ENCODE data around the gene TREH.

Gene TREH

DNA sequence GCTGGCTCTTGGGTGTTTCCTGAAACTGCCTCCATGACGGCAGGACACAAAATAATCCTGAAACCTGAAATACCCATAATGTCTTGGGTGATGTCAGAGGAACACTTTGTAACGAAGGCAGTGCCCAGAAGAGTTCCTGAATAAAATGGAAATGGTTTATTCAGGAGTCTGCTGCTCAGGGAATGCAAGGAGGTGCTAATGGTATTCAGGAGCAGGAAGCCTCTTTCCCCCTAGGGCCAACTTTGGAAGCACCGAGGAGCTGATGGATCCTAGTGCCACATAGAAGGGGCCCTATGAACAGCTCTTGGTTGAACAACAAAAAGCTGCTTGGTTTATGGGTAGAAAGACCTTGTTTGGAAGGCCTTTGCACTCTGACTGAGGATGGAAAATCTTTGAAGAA is 15.5 kb downstream of the TREH start:
- no peak for DNase-seq (ENCODE audit: low spot score)

DNA sequence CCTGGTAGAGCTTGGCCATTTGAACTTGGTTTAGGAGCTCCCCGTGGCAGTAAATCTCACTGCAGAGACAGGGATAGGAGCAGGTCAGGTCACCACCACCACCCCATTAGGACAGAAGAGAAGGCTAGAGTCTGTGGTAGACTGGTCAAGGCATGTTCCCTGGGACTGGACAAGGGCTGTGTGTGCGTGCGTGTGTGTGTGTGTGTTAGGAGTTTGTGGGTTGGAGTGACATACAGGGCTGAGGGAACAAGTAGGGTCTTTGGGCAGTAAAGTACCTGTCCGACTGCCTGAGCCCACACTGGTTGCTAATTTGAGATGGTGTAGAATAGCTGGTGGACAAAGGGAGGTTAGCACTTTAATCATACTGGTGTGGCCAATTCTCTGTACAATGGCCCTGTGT is 16.1 kb downstream of the TREH start:
- DNase-seq (ENCODE audit: low spot score), result no peak

DNA sequence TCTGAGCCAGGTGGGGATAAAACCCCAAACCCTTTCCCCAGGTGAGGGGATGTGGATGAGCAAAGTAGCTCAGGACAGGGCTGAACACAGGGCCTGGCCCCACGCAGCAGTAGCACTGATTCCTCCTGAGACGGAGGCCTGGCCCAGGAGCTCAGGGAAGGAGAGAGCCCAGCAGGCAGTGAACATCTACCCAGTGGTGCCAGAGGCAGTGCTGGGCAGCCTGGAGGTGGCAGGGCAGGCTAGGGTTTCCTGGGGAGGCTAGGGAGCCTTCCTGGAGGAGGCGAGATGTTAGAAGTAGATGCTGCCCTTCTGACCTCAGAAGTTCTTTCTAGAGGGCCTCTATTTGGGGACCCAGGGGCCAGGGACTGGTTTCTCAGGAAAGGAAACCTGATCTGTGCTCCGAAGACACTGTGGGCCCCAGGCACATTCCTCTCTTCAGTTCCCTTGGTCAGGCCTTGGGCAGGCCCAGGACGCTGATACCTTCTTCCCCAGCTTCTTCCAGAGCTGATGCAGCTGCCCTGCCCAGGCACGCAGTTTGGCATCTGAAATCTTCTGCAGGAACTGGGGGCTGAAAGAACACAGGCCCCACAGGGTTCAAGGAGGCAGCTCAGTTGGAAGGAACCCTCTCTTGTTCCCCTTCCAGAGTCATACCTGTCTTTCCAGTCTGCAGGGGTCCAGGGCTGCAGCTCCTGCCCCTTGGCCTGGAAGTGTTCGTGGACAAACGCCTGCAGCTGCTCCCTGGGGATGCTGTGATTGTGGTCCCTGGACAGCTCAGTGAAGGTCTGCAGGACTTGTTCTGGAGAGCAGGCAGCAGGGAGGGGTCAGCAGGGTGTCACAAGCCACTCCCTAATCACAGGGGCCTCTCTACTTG is 16.8 kb downstream of the TREH start:
- DNase-seq (ENCODE audit: low spot score), result no peak

DNA sequence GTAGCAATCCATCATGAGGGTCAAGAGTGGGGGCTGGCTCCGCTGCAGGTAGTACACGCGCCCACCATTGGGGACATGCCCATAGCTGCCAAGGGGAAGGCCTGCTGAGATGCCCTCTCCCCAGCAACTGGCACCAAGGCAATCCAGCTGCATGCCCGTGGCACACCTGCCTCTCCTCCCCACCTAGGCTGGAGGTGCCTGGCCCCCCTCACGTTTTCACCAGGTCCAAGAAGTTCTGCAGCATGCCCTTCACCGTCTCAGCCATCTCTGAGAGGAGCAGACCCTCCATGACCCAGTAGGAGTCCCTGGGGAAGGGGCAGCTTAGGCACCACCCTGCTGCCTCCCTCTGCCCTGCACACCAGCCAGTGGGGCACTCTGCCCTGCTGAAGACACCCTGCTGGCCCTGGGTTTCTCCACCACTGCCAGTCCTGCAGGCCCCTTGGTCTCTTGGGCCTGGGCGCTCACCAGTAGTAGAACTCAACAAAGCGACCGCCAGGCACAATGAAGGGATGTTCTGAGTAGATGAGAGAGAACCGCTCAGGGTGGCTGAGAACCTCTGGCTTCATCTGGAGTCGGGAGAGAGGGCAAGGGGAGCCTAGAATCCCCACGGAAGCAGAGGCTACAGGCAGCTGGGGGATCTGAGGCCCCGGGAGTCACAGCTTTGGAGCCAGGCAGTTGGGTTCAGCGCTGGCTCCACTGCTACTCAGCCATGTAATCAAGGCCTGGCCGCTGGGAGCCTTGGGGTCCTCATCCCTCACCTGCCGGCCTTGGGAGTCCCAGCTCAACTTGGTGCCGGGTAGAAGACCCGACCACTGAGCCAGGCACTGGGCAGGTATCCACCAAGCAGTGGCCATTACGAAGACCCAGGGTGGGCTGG is 17.8 kb downstream of the TREH start:
- DNase-seq (ENCODE audit: low spot score), result no peak

DNA sequence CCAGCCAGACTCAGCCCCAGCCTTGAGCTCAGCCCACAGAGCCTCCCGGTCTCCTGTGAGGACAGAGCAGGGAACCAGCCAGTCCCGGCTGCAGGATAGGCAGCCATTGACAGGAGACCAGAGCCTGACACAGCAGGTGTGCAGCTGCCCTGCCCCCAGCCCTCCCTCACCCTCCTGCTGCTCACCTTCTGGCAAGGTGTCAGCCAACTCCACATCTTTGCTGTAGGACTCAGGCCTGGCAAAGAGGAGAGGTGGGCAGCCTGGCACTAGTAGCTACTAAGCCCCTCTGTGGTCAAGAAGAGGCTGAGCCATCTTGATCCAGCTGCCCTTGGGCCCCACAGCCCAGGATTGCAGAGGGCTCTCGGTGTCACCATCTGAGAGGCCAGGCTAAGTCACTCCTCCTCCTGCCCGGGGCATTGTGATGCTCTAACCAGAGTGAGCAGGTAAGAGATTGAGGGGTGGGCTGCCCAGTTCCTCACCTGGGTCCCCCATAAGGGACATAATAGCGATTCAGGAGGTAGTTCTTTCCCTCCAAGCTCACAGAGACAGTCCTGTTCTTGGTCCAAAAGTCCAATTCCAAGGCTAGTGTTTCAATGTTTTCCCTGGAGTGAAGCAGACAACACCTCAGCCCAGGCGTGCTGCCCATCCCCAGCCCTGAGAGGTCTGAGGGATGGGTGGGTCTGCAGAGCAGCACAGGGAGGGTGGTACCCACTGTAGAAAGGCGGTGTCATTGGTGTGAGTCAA is 18.6 kb downstream of the TREH start:
- DNase-seq (ENCODE audit: low spot score), result no peak

DNA sequence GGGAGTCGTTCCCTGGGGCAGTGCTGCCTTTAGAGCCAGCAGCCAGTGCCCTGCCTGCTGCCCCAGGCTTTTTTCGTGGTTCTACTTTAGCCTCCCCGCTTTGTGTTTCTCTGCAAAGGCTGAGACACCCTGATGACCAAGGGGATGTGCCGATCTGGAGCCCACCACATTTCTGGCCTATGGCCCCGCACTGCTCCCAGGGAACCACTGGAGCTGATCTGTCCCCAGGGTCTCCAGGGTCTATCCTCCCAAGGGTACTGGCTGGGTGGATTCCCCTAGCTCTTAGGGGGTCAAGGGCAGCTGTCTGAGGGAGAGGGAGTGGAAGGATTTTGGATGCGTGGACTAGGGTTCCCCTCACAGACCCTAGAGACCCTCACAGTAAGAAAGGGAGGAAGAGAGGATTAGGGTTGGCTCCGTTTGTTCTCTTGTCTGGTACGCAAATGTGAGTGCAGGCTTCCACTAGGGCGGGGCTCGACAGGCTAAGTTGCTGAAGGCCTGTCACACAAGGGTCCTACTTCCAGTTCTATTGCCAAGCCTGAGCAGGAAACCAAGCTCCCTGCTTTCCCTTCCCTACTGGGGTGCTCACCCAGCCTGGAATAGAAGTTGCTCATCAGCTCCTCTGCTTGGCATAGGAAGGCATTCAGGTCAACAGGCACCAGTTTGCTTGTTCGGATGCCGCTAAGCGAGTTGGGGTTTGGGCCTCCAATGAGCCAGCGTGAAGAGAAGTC is 19.3 kb downstream of the TREH start:
- DNase-seq (ENCODE audit: low spot score), result no peak

DNA sequence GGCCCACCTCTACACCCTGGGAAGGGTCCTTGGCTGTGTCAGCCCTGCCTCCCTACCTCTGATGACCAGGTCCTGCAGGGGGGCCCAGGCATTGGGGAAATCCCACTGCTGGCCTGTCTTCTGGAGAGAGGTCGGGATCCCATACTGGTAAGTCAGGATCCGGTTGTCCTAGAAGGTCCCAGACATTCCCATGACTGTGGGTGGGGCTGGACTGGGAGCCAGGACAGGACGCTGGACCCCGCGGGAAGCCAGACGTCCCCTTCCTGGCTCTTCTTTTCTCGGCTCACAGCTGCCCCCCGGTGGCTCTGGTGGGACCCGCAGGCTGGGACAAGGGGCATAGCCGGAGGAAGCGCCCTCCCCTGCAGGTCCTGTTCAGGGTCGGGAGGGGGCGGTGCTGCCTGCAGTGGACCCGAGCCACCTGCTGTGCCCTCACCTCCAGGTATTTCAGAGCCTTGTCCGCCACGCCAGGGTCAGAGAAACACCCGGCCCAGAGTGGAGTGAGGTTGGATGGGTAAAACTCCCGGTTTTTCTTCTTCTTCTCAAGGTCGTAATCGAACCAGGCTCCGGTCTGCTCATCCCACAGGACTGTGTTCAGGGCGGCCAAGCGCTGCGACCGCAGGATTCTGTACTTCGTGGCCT is 20.0 kb downstream of the TREH start:
- peak; percentile 81 for DNase-seq (ENCODE audit: low spot score)

DNA sequence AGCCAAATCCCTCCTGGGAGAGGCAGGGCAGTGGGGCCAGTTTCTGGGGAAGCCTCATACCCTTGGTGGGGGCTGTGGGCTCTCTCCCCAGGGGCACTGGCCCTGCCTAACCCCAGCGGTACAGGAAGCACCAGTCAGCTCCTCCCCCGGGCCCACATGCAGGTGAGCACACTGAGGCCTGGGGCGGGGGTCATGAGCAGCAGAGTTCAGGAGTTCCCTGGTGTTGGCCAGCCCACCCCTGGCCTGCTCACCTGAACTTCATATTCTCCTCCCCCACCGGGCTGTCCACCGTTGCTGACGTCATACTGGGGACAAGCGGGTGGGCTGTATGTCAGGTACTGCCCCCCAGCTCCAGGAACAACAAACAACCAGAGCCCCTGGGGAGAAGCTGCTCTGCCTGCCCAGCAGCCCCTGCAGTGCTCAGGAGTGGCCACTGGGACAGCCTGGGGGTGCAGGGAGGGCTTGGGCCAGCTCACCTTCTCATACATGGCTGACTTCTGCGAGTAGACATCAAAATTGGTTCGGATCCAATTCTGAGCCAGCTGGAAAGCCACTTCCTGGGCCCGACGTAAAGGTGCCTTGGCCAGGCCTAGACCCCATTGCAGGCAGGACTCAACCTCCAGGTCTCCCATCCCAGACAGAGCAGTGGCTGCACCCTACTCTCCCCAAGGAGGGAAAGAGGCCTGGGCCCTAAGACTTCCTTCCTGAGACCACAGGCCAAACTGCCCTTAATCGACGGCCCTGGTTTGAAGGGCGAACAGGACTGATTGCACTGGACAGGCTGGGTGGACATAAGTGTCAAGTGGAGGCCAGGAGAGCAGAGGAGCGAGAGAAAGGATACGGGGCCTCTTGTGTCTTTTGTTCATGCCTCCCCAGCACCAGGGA is 20.8 kb downstream of the TREH start:
- no peak for DNase-seq (ENCODE audit: low spot score)

DNA sequence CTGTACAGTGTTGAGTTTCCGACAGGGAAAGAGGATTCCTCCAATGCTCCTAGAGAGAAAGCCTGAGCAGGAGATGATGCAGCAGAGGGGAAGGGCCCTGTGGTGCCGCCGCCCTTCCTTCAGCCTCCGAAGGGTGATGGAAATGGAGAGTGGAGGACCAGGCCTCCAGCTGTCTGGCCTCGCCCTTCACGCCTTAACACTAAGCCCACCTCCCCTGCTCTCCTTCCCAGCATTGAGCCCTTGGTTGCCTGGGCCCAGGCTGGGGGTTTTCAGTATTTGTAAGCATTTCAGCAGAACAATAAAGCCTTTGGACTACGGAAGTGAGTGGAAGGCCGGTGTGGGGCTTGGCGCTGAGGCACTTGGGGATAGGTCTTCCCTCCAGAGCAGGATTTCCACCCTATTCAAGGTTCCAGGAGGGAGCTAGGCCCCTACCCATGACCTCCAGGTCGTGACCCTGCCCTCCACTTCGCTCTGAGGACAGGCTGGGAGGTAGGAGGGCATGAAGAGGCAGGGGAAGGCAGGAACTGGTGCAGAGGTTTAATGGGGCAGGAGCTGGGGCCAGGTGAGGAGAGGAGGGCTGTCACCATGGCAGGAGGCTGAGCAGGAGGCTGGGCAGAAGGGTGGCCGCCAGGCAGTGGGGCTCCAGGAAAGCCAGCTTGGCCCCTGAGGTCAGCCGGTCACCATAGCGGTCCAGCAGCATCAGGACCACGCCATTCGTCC is 21.6 kb downstream of the TREH start:
- no peak for DNase-seq (ENCODE audit: low spot score)

DNA sequence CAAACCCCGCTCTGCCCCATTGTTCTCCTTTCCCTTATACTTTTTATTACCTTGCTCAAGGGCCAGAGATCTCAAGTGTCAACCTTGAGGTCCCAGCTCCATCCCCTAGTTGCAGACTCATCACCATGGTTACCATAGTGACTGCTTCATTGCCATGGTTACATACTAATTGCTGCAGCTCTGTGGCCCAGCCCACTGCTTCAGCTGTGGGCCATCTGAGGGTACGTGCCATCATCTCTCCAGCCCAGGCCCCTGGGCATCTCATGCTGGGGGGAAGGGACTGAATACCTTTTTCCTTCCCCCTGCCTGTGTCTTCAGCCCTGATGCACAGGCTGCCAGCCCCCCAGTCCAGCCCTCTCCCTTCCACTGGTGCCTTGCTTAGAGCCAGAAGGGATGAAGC is 22.2 kb downstream of the TREH start:
- DNase-seq (ENCODE audit: low spot score), result no peak

DNA sequence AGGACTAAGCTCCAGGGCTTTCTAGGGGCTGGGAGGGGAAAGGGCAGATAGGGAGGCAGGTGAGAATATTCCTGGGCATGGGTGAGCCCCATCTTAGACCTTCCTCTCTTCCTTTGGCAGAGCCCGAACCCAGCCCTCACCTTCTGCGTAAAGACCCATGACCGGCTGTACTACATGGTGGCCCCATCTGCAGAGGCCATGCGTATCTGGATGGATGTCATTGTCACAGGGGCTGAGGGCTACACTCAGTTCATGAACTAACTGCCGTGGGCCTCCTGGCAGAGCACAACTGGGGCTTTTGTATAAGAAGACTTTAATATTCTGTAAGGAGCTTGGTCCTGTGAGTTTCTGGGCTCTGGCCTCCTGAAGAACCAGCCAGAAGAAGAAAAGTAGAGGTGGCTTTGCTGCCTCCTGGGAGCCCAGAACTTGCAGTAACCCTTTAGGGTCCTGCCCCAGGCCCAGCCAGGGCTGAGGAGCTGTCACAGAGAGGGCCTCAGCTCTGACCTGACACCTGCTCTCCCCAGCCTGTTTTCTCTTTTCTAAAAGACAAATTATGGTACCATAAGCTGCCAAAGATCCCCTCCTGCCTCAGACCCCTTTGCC is 22.8 kb downstream of the TREH start:
- no peak for DNase-seq (ENCODE audit: low spot score)

DNA sequence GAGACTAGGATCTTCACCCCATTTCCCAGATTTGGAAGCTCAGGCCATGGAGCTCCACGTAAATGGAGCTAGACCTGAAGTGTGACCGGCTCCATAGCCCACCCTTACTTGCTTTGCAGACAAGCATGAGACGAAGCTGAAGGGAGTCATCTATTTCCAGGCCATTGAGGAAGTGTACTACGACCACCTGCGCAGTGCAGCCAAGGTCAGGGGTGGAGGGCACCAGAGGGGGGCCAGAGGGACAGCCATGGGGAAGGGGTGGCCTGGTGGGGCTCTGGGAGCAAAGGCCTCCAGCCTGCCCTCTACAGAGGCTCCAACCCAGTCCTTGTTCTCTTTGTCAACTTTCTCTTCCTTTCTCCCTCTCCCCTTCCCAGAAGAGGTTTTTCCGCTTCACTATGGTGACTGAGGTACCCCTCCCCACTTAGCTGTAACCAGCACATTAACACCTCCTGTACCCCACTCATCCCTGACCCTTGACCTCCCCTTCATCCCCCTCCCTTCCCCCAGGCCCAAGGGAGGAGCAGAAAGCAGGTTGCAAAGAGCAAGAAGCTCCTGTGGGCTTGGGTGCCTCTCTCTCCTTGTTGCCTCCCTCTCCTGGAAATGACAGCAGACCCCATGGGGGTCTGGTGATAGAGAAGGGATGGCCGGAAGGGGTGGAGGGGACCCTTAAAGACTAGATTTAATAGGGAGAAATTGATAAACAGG is 23.8 kb downstream of the TREH start:
- DNase-seq (ENCODE audit: low spot score), result no peak

DNA sequence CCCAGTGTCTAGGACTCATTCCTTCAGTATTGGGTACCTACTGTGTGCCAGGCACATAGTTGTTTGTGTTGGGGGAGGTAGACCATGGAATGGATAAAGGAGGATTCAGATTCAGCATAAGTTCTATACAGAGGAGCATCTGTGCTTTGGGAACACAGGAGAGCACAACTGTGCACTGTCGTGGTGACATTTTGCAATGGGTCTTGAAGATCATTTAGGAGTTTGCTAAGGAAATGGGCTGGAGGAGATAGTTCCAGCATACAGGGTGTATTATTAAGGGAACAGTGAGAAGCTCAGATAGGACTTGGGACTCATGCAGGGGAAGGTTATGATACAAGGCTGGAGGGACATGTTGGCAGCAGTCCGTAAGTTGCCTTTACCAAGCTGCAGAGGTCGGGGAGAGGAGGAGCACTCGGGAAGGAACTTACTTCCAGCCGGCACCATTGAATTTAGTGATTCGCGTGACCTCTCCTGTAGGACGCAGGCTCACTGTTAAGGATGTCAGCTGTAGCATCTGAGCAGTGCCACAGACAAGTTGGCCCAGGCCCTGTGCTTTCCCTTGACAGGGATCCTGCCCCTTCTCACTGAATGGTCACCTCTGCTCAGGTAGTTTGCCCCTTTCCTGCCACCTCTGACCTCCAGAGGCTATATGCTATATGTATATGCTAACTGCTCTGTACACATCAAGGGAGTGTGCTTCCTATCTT is 25.6 kb downstream of the TREH start:
- no peak for DNase-seq (ENCODE audit: low spot score)

DNA sequence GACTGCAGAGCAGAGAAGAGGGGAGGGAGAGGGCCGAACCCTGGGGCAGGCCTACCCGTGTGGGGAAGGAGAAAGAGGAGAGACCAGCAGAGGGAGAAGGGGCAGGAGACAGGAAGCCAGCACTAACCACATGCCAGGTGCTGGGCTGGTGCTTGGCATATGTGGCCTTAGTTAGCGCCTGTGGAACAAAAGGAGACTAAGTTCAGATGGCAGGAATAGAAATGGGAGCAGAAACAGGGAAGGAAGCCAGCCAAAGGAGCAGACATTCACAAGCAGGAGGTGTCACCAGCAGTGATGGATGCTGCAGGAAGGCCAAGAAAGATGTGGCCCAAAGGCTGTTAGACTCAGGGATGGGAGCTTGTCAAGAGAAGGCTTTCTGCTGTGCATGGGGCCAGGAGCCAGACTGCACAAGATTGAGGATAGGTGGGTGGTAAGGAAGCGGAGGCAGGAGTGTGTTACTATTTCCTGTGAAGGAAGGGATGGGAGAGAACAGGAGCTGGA is 26.7 kb downstream of the TREH start:
- peak; percentile 53 for DNase-seq (ENCODE audit: low spot score)

DNA sequence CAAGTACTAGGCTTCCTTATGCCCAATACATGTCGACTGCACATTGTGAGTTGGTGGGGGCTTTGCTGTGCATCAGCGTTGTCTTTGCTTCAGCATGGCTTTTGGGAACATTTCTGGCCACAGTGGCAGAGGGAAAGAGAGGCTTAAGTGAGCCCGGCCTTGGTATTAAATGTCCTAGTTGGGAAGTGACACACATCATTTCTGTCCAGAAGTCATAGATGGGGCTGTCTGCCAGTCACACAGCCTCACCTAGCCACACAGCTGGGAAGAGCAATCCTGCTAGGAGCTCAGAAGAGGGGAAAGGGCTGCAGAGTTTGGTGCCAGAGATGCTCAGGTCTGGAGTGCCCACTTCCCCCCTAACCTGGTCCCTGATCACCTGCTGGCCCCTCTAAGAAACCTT is 27.6 kb downstream of the TREH start:
- DNase-seq (ENCODE audit: low spot score), result no peak

DNA sequence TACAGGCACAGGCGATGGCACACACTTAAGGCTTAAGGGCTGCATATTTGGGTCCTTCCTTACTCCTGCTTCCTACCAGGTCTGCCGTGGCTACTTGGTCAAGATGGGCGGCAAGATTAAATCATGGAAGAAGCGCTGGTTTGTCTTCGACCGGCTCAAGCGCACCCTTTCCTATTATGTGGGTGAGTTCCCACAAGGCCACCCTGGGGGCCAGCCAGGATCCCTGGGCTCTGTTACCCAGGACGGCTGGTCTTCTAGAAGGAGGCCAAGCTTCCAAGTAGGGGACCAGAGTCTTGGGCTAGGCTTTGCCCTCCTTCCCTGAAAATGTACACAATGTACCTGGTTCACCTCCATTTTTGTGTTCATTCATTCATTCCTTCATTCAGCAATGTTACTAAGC is 29.1 kb downstream of the TREH start:
- DNase-seq (ENCODE audit: low spot score), result no peak

DNA sequence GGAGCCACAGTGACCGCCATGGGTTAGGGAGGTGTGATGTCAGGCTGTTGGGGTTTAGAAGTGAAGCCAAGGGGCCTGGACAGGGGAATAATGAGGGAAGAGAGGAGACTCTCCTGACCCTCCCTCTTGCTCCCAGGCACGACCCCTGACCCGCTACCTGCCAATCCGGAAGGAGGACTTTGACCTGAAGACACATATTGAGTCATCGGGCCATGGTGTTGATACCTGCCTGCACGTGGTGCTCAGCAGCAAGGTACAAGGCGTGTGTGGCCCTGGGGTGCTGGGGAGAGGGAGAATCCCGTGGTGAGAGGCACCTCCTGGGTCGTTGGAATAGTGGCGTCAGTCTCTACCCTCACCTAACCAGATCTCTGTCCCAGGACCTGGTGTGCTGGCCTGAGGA is 29.5 kb downstream of the TREH start:
- DNase-seq (ENCODE audit: low spot score), result no peak

DNA sequence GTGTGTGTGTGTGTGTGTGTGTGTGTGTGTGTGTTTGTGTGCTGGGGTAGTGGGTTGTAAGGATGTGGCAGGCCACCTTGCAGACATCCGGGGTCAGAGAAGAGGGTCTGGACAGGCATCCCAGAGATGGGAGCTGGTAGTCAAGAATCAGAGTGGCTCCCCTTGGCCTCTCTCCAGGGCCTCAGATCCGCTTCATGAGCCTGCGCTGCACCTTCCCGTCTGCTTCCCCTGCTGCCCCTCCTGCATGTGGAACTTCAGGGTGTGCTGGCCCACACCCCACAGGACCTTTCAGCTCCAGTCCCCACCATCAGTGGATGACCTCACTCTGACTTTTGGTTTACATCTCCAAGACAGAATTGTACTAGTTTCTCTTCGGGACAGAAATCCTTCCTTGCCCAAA is 31.2 kb downstream of the TREH start:
- no peak for DNase-seq (ENCODE audit: low spot score)

All from pons (tissue), 1 donor.